Measurements from ENCODE around the gene RBM7.

- TF ChIP-seq CTCF (IDR thresholded peaks at IDR 0.05): no peak
- no peak for TF ChIP-seq POLR2A (IDR thresholded peaks at IDR 0.05)
These were observed 25.8 kb downstream of the RBM7 start for GRCh38 chr11:114426280-114426679.

Data from lower leg skin (tissue), 3 donors.